K562 (cell line): ENCODE measurements around the gene PYCR2. TPM values are rescaled to one million over a fixed set of nuclear protein-coding genes. Genes with fewer than 3 reads are reported as not detected.

Experiments
- ATAC-seq: fragments of 200-7000 bp; cut with Tn5 transposase; 3 replicates; pipeline ENCODE4 v1.9.1; 2020; ENCODE audit warnings: moderate library complexity
- BruUV-seq: library from RNA; stranded (reverse); fragments of 400-500 nt; replicated peaks from 2 replicates; lab custom pipeline; 2021; lab: Mats Ljungman, UMichigan
- CTCF ChIA-PET: fragments of 300-600 bp; formaldehyde crosslinking; extraction: SDS; loops from one replicate; lab custom pipeline; 2021; ENCODE audit warnings: low intra/inter-chr PET ratio; lab: Yijun Ruan, JAX
- POLR2A ChIA-PET: fragments of 300-600, 350-650 bp; sonication (Branson Sonifier 250); formaldehyde crosslinking; extraction: SDS; loops from one replicate; lab custom pipeline; 2021; ENCODE audit warnings: antibody characterized with exemption, inconsistent platforms; lab: Yijun Ruan, JAX
- DNase-seq, 4 experiments: peaks; one replicate each; pipeline versions ENCODE4 v3.0.0 to v3.0.0-alpha.2; 2011 to 2018; ENCODE audit warnings: low spot score in 3 of 4, mixed read lengths in 3 of 4; ENCODE audit errors: extremely low read depth in 1 of 4
- FAIRE-seq: peaks from 2 replicates; lab custom pipeline; 2011; peaks lifted over from hg19 to GRCh38; lab: Jason Lieb, UNC
- H2AFZ ChIP-seq: 2 replicates; pipeline ENCODE4 v1.6.0; 2011; ENCODE audit warnings: low read depth, low read length, control low read depth, inconsistent platforms
- H3K27ac ChIP-seq: fragments of 200-600 bp; 3 replicates; pipeline ENCODE4 v1.8.0; 2011; ENCODE audit warnings: low read depth, mild to moderate bottlenecking, control low read depth, inconsistent platforms, low read length, moderate library complexity, mixed read lengths; ENCODE audit errors: extremely low read depth
- H3K27me3 ChIP-seq, 2 experiments: fragments of 300-600 bp in 1 of 2; 2 replicates in 1 of 2; 3 replicates in 1 of 2; pipeline versions ENCODE4 v1.6.0 to v1.8.0; 2011; ENCODE audit warnings: inconsistent platforms in 2 of 2, low read length in 2 of 2, mild to moderate bottlenecking in 1 of 2, mixed read lengths in 1 of 2, moderate library complexity in 1 of 2; ENCODE audit not compliant: control insufficient read depth in 2 of 2, insufficient read depth in 2 of 2
- H3K36me3 ChIP-seq: fragments of 300-600 bp; 3 replicates; pipeline ENCODE4 v1.8.0; 2011; ENCODE audit warnings: mild to moderate bottlenecking, low read length, inconsistent platforms; ENCODE audit not compliant: control insufficient read depth, insufficient read depth
- H3K4me1 ChIP-seq, 2 experiments: fragments of 200-600 bp in 1 of 2; replicated peaks in 1 of 2; 2 replicates in 1 of 2; 3 replicates in 1 of 2; pipeline versions ENCODE4 v1.5.1 to v1.8.0; 2011; ENCODE audit warnings: inconsistent platforms in 2 of 2, low read length in 2 of 2, mild to moderate bottlenecking in 1 of 2, mixed read lengths in 1 of 2, moderate library complexity in 1 of 2; ENCODE audit not compliant: control insufficient read depth in 2 of 2, insufficient read depth in 2 of 2
- H3K4me2 ChIP-seq: 2 replicates; pipeline ENCODE4 v1.6.1; 2011; ENCODE audit warnings: low read length, control low read depth, inconsistent platforms, mixed read lengths; ENCODE audit not compliant: insufficient read depth
- H3K4me3 ChIP-seq: fragments of 200-600 bp; sonication (generic), shearing (Covaris generic); 2 replicates; pipeline ENCODE4 v1.5.1; 2016; ENCODE audit warnings: control low read depth, inconsistent platforms
- H3K79me2 ChIP-seq: fragments of 200-600 bp; 3 replicates; pipeline ENCODE4 v1.8.0; 2011; ENCODE audit warnings: low read length, inconsistent platforms; ENCODE audit not compliant: control insufficient read depth, insufficient read depth
- H3K9ac ChIP-seq, 2 experiments: 2 replicates each; pipeline versions ENCODE4 v1.6.0 to v1.6.1; 2011; ENCODE audit warnings: low read depth in 2 of 2, low read length in 2 of 2, control low read depth in 1 of 2, inconsistent platforms in 1 of 2, mild to moderate bottlenecking in 1 of 2, mixed read lengths in 1 of 2; ENCODE audit not compliant: insufficient read depth in 1 of 2
- H3K9me1 ChIP-seq: one replicate; pipeline ENCODE4 v1.6.0; 2011; ENCODE audit warnings: inconsistent platforms, mild to moderate bottlenecking, low read length, moderate library complexity; ENCODE audit not compliant: control insufficient read depth, insufficient read depth
- H3K9me3 ChIP-seq: replicated peaks from 2 replicates; pipeline ENCODE4 v1.5.1; 2011; ENCODE audit warnings: low read depth, low read length, inconsistent platforms; ENCODE audit not compliant: control insufficient read depth, insufficient read depth
- H4K20me1 ChIP-seq: replicated peaks from 2 replicates; pipeline ENCODE4 v1.6.1; 2011; ENCODE audit warnings: low read length, inconsistent platforms, mixed read lengths; ENCODE audit not compliant: control insufficient read depth, insufficient read depth
- NFXL1 ChIP-seq: fragments of 450-650 bp; formaldehyde crosslinking; IDR thresholded peaks from 2 replicates; pipeline ENCODE4 v1.4.0; 2021; ENCODE audit warnings: mild to moderate bottlenecking
- RBFOX2 ChIP-seq: fragments of 200-400 bp; formaldehyde crosslinking; IDR thresholded peaks from 2 replicates; pipeline ENCODE4 v1.6.1; 2017; ENCODE audit warnings: low read depth, mild to moderate bottlenecking, low read length, moderate library complexity
- TFAP4 ChIP-seq: sonication (generic); formaldehyde crosslinking; IDR thresholded peaks from 2 replicates; pipeline ENCODE4 v1.8.0; 2022; ENCODE audit warnings: missing genetic modification reagents, mild to moderate bottlenecking, moderate library complexity, borderline replicate concordance
- ZBED1 ChIP-seq: IDR thresholded peaks from 2 replicates; pipeline ENCODE4 v1.6.1; 2014
- ZKSCAN1 ChIP-seq: fragments of 150-350 bp; IDR thresholded peaks from 2 replicates; pipeline ENCODE4 v1.6.1; 2016; ENCODE audit warnings: low read depth, low read length
- WGBS: fragments of 100-300 bp; shearing (Covaris generic); methylation state at CpG from one replicate; pipeline ENCODE4 v1.1.6; 2016; ENCODE audit warnings: low coverage, mixed read lengths; ENCODE audit not compliant: insufficient coverage; ENCODE audit errors: missing lambda C conversion rate; 5-methylcytosine and 5-hydroxymethylcytosine counted together
- in situ Hi-C: fragments of 300-500 bp; cut with MboI; formaldehyde crosslinking; loops from 4 replicates; pipeline ENCODE4 v1.15.0; 2018; ENCODE audit warnings: inconsistent platforms, mixed read lengths
- intact Hi-C: fragments of 100-400 bp; cut with micrococcal nuclease; formaldehyde crosslinking; loops from 2 replicates; pipeline ENCODE4 v1.14.2; 2022
- polyA plus RNA-seq, 8 experiments: library from polyadenylated mRNA; depleted of rRNA in 4 of 8; stranded (reverse) in 5 of 8; unstranded in 3 of 8; fragments of >200 nt; fragmentation: Nextera tagmentation in 2 of 8; fragmentation: Illumina TruSeq in 1 of 8; extraction: Ambion mirVana in 2 of 8; extraction: Trizol in 1 of 8; gene quantifications; 2 replicates each; pipeline versions ENCODE4 v1.2.1 to v1.2.3, GENCODE V29; 2011 to 2014; ENCODE audit warnings: inconsistent platforms in 1 of 8, missing spikeins in 1 of 8
- total RNA-seq, 7 experiments: library from RNA; depleted of rRNA in 6 of 7; stranded (reverse); fragments of >200 nt in 6 of 7; fragmentation: Illumina TruSeq in 2 of 7; extraction: Trizol in 2 of 7; gene quantifications; 2 replicates each; pipeline versions ENCODE4 v1.2.1 to v1.2.3, GENCODE V29; 2011 to 2021; ENCODE audit warnings: low replicate concordance in 1 of 7

PYCR2 gene
- total and polyA plus RNA-seq, 9 of the 15 experiments (the other 6 are each of a cell fraction or from before 2014, with no cell fraction given) = 5.5 to 219 (median 127) TPM

- Histone ChIP-seq H3K4me2 (peak overlapping the region; percentile 97), H3K9me3 (no peaks in the 10 kb centered on the region), H3K79me2 (peaks cover 48% of the 10 kb centered on the region)
Measured at GRCh38 chr1:225880222-225880588, 43.8 kb downstream of the PYCR2 start.

More at GRCh38 chr1:225880222-225880588, 43.8 kb downstream of the PYCR2 start:
- 79% methylated on average over 2 of the region's 2 CpGs for WGBS
- BruUV-seq = no TSS peak
- H3K4me1 ChIP-seq = peaks cover 23 to 50% of the 10 kb centered on the region in 2 experiments; a peak in 4 of 5 replicates
- in situ Hi-C loops (no loop called here), intact Hi-C loops (loop anchor here (5.0 kb wide), 2 partner anchors 82 to 242 kb away; no protein-coding TSS in a partner anchor)
- DNase-seq (no peak), ATAC-seq (no peak), FAIRE-seq (no peak)
- H4K20me1 ChIP-seq = peaks cover 17% of the 10 kb centered on the region; the same call in 1 of the 2 replicates
- POLR2A ChIA-PET = interaction anchor here (0.5 to 4.1 kb wide), 7 partner anchors 9 to 117 kb away, joined by 3 to 37 read pairs (median 3); no protein-coding TSS in a partner anchor
- H2AFZ ChIP-seq = no peak overlapping the region
- no peak overlapping the region for H3K27ac ChIP-seq
- H3K36me3 ChIP-seq = peaks cover 50% of the 10 kb centered on the region; the same call in 2 of the 3 replicates
- no peaks in the 10 kb centered on the region for H3K27me3 ChIP-seq
- TF ChIP-seq NFXL1 = no peak
- TF ChIP-seq TFAP4 (CRISPR knock-in tag) = peak; percentile 51; the same call in 1 of the 2 replicates
- TF ChIP-seq ZKSCAN1 = no peak
- TF ChIP-seq RBFOX2 = 0 out of 2 replicates have a peak, but pooled peaks have one; percentile 30
- no peak for TF ChIP-seq ZBED1
- H3K9me1 ChIP-seq = peaks cover 6% of the 10 kb centered on the region
- CTCF ChIA-PET = interaction anchor here (0.6 kb wide), 1 partner anchor 96 kb away, joined by 4 read pairs; no protein-coding TSS in a partner anchor
- peak overlapping the region; percentile 83 to 92; a peak in 2 of 4 replicates for H3K9ac ChIP-seq
- H3K4me3 ChIP-seq = no peak overlapping the region
